ENCODE data around the gene TXNL4A.
A peak's percentile ranks its signal among the peaks of the same experiment; 100 is the strongest.

- TF ChIP-seq, protein P1, sequence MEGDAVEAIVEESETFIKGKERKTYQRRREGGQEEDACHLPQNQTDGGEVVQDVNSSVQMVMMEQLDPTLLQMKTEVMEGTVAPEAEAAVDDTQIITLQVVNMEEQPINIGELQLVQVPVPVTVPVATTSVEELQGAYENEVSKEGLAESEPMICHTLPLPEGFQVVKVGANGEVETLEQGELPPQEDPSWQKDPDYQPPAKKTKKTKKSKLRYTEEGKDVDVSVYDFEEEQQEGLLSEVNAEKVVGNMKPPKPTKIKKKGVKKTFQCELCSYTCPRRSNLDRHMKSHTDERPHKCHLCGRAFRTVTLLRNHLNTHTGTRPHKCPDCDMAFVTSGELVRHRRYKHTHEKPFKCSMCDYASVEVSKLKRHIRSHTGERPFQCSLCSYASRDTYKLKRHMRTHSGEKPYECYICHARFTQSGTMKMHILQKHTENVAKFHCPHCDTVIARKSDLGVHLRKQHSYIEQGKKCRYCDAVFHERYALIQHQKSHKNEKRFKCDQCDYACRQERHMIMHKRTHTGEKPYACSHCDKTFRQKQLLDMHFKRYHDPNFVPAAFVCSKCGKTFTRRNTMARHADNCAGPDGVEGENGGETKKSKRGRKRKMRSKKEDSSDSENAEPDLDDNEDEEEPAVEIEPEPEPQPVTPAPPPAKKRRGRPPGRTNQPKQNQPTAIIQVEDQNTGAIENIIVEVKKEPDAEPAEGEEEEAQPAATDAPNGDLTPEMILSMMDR (IDR thresholded peaks at IDR 0.05), result peak; percentile 32 to 75 (median 60)
- no peak for TF ChIP-seq POLR2A (IDR thresholded peaks at IDR 0.05)
These were observed 54.6 kb downstream of the TXNL4A start for GRCh38 chr18:79933765-79934164.
